Adrenal gland (tissue), 5 donors: ENCODE results near the gene TEK.

Experiments used
- POLR2A ChIP-seq, 2 donors: fragments of 450-650 bp; IDR thresholded peaks; one replicate each; pipeline ENCODE4 v1.6.1; 2017; ENCODE audit warnings: antibody characterized with exemption in 2 of 2, mild to moderate bottlenecking in 2 of 2, moderate library complexity in 1 of 2
- TF ChIP-seq, protein P1 (sequence below), 6 experiments: fragments of 450-650 bp in 4 of 6; fragments of 200-600 bp in 2 of 6; sonication (generic) in 1 of 6; IDR thresholded peaks; 1 replicate in 5 of 6; 2 replicates in 1 of 6; pipeline versions ENCODE4 v1.5.1 to v1.8.0; 2016 to 2021; ENCODE audit warnings: antibody characterized with exemption in 6 of 6, mild to moderate bottlenecking in 2 of 6, moderate library complexity in 1 of 6
- donor health status: DM: no; HTN: no; CAD: no.

DNA sequence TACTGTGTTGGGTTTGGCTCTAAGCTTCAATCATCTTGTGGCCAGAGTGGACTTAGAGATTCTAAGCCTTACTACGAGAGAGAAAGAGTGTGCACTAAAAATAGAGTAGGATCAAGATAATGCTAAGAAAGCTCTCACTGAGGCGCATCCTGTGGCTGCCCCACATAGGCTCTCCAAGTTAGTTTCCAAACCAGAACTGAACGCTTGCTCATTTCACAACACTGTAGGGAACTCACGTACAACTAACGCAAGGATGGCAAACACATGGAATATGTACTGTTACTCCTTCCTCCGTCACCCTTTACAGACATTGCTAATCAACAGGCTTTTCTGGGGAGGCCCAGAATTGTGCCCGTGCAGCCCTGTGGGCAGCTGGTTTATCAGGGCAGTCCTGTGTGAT, 97.0 kb downstream of the TEK start:
- TF ChIP-seq POLR2A (IDR thresholded peaks at IDR 0.05) = no peak
- TF ChIP-seq, protein P1, sequence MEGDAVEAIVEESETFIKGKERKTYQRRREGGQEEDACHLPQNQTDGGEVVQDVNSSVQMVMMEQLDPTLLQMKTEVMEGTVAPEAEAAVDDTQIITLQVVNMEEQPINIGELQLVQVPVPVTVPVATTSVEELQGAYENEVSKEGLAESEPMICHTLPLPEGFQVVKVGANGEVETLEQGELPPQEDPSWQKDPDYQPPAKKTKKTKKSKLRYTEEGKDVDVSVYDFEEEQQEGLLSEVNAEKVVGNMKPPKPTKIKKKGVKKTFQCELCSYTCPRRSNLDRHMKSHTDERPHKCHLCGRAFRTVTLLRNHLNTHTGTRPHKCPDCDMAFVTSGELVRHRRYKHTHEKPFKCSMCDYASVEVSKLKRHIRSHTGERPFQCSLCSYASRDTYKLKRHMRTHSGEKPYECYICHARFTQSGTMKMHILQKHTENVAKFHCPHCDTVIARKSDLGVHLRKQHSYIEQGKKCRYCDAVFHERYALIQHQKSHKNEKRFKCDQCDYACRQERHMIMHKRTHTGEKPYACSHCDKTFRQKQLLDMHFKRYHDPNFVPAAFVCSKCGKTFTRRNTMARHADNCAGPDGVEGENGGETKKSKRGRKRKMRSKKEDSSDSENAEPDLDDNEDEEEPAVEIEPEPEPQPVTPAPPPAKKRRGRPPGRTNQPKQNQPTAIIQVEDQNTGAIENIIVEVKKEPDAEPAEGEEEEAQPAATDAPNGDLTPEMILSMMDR (IDR thresholded peaks at IDR 0.05) = no peak
